Caki2 (cell line): Measurements from ENCODE around the gene UAP1L1. TPM values are rescaled to one million over a fixed set of nuclear protein-coding genes. Genes with fewer than 3 reads are reported as not detected.
A peak's percentile ranks its signal among the peaks of the same experiment; 100 is the strongest.
"Not testable (repeated sequence)": the region's sequence is repeated elsewhere in the genome, so short reads cannot be mapped to it uniquely, and the experiment has no call there.

Experiments
- DNase-seq: peaks from one replicate; pipeline ENCODE4 v3.0.0-alpha.2; 2015; ENCODE audit warnings: low read depth
- in situ Hi-C: cut with HindIII; loops from 2 replicates; pipeline ENCODE4 v1.10.0; 2016; ENCODE audit warnings: low sequenced_read_pairs, low pct_unique_long_range_greater_than_20kb, mixed read lengths
- total RNA-seq: library from RNA; depleted of rRNA; stranded (reverse); fragments of >200 nt; shearing (Covaris generic); gene quantifications from 2 replicates; pipeline ENCODE4 v1.2.3, GENCODE V29; 2014; ENCODE audit warnings: low replicate concordance

Gene UAP1L1
- total RNA-seq, 1 experiment from 2014 or later, result 2.1 TPM

- DNase-seq, result no peak
- in situ Hi-C loops, result no loop called here
Measured at GRCh38 chr9:137053944-137054931, 23.1 kb upstream of the UAP1L1 start, which contains the start of gene ENTPD2. Gene ENTPD2, minus strand, starts transcription at chr9:137054061. Its CDS starts 64 bp downstream, at chr9:137053997.

- DNase-seq, result no peak
- in situ Hi-C loops, result no loop called here
Measured at GRCh38 chr9:137054932-137055384, 22.4 kb upstream of the UAP1L1 start.

GRCh38 chr9:137055385-137056364, 21.6 kb upstream of the UAP1L1 start:
- DNase-seq, result no peak
- in situ Hi-C loops, result no loop called here

- in situ Hi-C loops, result no loop called here
- DNase-seq, result no peak
Measured at GRCh38 chr9:137056739-137057415, 20.4 kb upstream of the UAP1L1 start.

- DNase-seq, result no peak
- in situ Hi-C loops, result no loop called here
Measured at GRCh38 chr9:137057545-137057944, 19.8 kb upstream of the UAP1L1 start.

- DNase-seq, result no peak
- in situ Hi-C loops, result no loop called here
Measured at GRCh38 chr9:137058521-137059234, 18.6 kb upstream of the UAP1L1 start.

- no peak for DNase-seq
- in situ Hi-C loops, result no loop called here
Measured at GRCh38 chr9:137062384-137062783, 14.9 kb upstream of the UAP1L1 start.

GRCh38 chr9:137062798-137063197, 14.5 kb upstream of the UAP1L1 start:
- DNase-seq, in situ Hi-C loops: not testable (repeated sequence)

GRCh38 chr9:137063311-137064026, 13.8 kb upstream of the UAP1L1 start:
- in situ Hi-C loops, result no loop called here
- no peak for DNase-seq

- in situ Hi-C loops, result no loop called here
- DNase-seq, result peak; percentile 38
Measured at GRCh38 chr9:137064027-137064879, 13.1 kb upstream of the UAP1L1 start.

GRCh38 chr9:137064880-137065164, 12.5 kb upstream of the UAP1L1 start:
- no peak for DNase-seq
- in situ Hi-C loops, result no loop called here

- DNase-seq, result no peak
- in situ Hi-C loops, result no loop called here
Measured at GRCh38 chr9:137065336-137065967, 11.9 kb upstream of the UAP1L1 start.

- DNase-seq, result no peak
- in situ Hi-C loops, result no loop called here
Measured at GRCh38 chr9:137066096-137066861, 11.0 kb upstream of the UAP1L1 start.

GRCh38 chr9:137067860-137068538, 9.3 kb upstream of the UAP1L1 start:
- peak; percentile 72 for DNase-seq

More at GRCh38 chr9:137067860-137068538, 9.3 kb upstream of the UAP1L1 start:
- in situ Hi-C loops, result no loop called here
